HUES6 (cell line): Measurements from ENCODE around the gene NUB1.

ENCODE experiments used
- H3K27ac ChIP-seq: 2 replicates; pipeline ENCODE4 v1.7.0; 2013; ENCODE audit warnings: low read depth, mild to moderate bottlenecking, low read length, inconsistent platforms
- H3K27me3 ChIP-seq: 2 replicates; pipeline ENCODE4 v1.6.1; 2013; ENCODE audit warnings: low read length; ENCODE audit not compliant: control insufficient read depth, insufficient read depth
- H3K36me3 ChIP-seq: 2 replicates; pipeline ENCODE4 v1.6.1; 2013; ENCODE audit warnings: low read length; ENCODE audit not compliant: control insufficient read depth, insufficient read depth
- H3K4me1 ChIP-seq: 2 replicates; pipeline ENCODE4 v1.6.1; 2013; ENCODE audit warnings: low read length; ENCODE audit not compliant: control insufficient read depth, insufficient read depth
- H3K4me3 ChIP-seq: 2 replicates; pipeline ENCODE4 v1.5.1; 2013; ENCODE audit warnings: low read depth, low read length
- H3K9ac ChIP-seq: one replicate; pipeline ENCODE4 v1.6.1; 2013; ENCODE audit warnings: mild to moderate bottlenecking, low read length
- H3K9me3 ChIP-seq: 2 replicates; pipeline ENCODE4 v1.6.1; 2013; ENCODE audit warnings: low read depth, low read length; ENCODE audit not compliant: control insufficient read depth, insufficient read depth

The NUB1 gene

DNA sequence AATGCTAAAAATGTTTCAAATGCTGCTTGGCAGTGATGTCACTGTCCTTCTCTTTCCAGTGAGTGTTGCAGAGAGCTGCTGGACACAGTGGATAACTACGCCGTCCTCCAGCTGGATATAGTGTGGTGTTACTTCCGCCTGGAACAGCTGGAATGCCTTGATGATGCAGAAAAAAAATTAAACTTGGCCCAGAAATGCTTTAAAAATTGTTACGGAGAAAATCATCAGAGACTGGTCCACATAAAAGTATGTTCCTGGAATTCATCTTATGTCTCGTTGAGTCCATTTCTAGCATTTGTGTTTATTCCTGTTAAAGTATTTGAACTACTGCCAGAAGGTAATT, 25.2 kb downstream of the NUB1 start:
- Histone ChIP-seq H3K9me3 (no peaks in the 10 kb centered on the region), H3K4me3 (no peak overlapping the region), H3K36me3 (peaks cover 21% of the 10 kb centered on the region), H3K27me3 (no peaks in the 10 kb centered on the region), H3K27ac (no peak overlapping the region), H3K9ac (no peak overlapping the region), H3K4me1 (peaks cover 3% of the 10 kb centered on the region; the same call in 1 of the 2 replicates)

DNA sequence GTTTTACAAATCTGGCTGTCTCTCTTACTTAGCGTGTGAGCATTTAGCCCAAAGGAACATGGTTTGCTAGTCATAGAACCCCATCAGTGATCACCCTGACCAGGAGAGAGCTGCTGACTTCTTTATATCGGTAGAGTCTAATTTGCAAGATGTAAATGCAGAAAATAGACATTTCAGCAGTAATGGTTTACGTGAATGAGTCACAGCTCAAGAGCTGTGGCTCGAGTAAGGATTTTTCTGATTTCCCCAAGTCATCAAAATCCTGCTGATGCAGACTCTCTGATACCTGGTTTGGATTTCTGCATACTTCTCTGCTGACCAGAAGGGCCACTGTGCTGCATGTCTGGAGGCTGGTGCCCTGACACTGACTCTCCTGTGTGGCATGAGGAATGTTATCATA, 25.7 kb downstream of the NUB1 start:
- Histone ChIP-seq H3K4me1 (peaks cover 4% of the 10 kb centered on the region), H3K36me3 (peaks cover 17% of the 10 kb centered on the region), H3K9me3 (no peaks in the 10 kb centered on the region), H3K9ac (no peak overlapping the region), H3K27me3 (no peaks in the 10 kb centered on the region), H3K4me3 (no peak overlapping the region), H3K27ac (no peak overlapping the region)

DNA sequence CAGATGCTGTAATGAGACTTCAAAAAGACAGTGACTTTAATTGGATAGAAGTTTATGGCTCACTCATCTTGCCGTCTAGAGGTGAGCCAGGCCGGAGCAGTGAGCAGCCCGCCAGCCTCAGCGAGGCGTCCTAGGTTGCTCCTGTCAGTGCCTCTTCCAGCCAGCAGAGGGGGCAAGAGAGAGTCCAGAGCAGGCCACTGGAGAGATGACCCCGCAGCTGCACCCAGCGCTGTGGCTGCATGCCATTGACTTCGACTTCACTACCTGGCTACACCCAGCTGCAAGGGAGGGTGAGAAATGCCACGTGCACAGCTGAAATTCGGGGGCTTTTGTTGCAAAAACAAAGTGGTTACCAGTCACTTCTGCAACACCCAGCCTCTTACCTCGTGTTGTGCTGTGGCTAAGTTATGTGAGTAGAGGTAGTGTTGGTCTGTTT, 26.5 kb downstream of the NUB1 start:
- H3K9ac ChIP-seq: no peak overlapping the region
- peaks cover 13% of the 10 kb centered on the region for H3K4me1 ChIP-seq
- no peak overlapping the region for H3K27ac ChIP-seq
- no peaks in the 10 kb centered on the region for H3K9me3 ChIP-seq
- H3K27me3 ChIP-seq: no peaks in the 10 kb centered on the region
- H3K4me3 ChIP-seq: no peak overlapping the region
- peaks cover 8% of the 10 kb centered on the region for H3K36me3 ChIP-seq

DNA sequence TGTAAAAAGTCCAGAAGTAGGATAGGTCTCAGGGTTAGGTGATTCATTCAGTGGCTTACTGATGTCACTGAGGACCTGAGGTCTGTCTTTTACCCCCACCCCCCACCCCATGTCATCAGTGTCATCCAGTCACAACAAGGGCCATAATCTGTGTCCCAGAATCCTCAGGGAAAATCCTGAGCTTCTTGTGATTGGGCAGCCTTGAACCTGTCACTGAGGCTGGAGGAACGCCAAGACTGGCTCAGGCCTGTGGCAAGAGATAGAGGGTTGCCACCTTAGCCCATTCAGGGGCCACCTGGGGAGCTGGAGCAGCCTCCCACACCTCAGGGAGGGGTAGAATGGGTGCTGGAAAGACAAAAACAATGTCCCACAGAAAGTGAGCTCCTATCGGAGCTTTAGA, 29.7 kb downstream of the NUB1 start:
- Histone ChIP-seq H3K27ac (no peak overlapping the region), H3K9ac (no peak overlapping the region), H3K4me1 (peaks cover 18% of the 10 kb centered on the region), H3K36me3 (peaks cover 16% of the 10 kb centered on the region), H3K4me3 (no peak overlapping the region), H3K27me3 (no peaks in the 10 kb centered on the region), H3K9me3 (no peaks in the 10 kb centered on the region)

DNA sequence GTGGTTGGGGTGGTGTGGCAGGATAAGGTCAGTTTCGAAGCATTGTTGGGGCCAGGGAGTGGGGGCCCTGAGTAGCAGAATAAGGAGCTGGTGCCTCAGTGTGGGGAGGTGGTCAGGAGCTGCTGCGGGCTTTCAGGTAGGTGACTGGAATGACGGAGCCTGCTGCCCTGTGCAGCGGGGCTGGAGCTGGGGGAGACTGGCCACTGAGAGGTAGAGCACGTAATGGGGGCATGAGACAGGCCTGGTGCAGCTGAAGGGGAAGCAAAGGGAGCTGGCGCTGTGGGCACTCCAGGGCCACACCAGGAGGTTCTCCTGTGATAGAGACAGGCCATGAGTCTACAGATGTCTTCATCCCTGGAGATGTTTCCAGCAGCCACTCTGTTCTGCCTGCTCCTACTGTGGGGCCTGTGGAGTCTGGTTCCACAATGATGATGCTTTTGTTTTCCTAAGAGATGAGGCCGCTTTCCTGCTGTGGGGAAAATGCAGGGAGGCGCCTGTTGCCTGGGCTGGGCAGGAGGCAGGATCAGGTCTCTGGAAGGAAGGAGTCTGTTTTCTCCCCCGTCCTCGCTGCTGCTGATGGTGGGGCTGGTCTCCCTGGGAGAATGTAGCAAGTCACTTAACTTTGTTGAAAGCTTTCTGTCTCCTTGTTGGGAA, 31.1 kb downstream of the NUB1 start:
- no peak overlapping the region for H3K27ac ChIP-seq

DNA sequence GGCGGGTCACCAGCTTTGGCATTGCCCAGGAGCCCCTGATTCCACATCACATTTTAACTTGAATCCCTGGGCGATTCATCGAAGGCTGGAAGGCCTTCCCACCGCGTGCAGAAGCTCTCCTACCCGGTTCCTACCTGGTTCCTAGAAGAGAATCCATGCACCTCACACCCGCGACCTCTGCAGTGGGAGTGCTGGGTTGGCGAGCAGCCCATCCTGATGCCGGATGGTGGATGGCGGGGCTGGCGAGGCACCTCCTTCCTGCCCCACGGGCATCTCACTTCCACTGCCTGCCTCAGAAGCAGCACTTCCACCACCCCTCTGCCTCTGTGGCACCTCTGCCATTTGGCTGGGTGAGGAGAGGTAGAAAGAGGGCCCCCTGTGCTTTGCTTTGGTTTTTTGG, 32.0 kb downstream of the NUB1 start:
- H3K9ac ChIP-seq: no peak overlapping the region
- H3K27me3 ChIP-seq: no peaks in the 10 kb centered on the region
- H3K4me1 ChIP-seq: peaks cover 14% of the 10 kb centered on the region
- H3K27ac ChIP-seq: no peak overlapping the region
- no peak overlapping the region for H3K4me3 ChIP-seq
- H3K9me3 ChIP-seq: no peaks in the 10 kb centered on the region
- peaks cover 35% of the 10 kb centered on the region for H3K36me3 ChIP-seq

More for the DNA sequence above, 31.1 kb downstream of the NUB1 start:
- Histone ChIP-seq H3K4me1 (peaks cover 18% of the 10 kb centered on the region), H3K9ac (no peak overlapping the region), H3K9me3 (no peaks in the 10 kb centered on the region), H3K36me3 (peaks cover 28% of the 10 kb centered on the region), H3K4me3 (no peak overlapping the region), H3K27me3 (no peaks in the 10 kb centered on the region)

DNA sequence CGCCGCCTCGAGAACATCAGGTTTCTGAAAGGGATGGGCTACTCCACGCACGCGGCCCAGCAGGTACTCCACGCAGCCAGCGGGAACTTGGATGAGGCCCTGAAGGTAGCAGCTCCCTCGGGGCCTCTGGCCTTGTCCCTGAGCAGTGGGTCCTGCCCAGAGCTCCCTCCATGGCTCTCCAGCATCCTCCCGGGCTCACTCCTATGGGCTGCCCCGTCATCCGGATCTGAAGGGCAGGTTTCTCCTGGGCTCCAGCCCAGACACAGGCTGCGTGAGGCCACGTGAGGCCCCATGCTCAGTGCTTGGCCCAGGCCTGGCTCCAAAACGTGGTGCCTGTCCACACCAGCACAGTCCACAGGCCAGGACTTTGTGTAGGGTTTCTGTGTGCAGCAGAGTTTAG, 32.5 kb downstream of the NUB1 start:
- no peaks in the 10 kb centered on the region for H3K27me3 ChIP-seq
- H3K36me3 ChIP-seq: peaks cover 37% of the 10 kb centered on the region

DNA sequence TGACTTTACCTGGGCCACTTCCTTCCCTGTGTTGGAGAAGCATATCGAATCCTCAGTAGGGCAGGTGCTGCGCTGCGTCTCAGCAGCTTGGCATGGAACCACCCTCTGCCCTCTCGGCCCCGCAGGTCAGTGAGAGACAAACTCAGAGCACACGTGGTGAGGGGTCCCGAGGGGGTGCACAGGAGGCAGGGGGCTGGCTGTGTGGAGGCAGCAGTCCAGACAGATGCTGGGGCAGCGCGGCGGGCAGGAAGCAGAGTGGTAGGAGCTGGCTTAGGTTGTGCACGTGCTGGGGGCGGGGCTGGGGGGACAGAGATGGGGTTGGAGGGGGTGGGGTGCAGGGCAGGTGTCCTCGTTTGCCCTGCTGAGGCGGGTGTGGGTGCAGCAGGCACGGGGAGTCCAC, 33.1 kb downstream of the NUB1 start:
- Histone ChIP-seq H3K27me3 (no peaks in the 10 kb centered on the region), H3K4me1 (peaks cover 14% of the 10 kb centered on the region), H3K36me3 (peaks cover 35% of the 10 kb centered on the region), H3K9me3 (no peaks in the 10 kb centered on the region), H3K4me3 (no peak overlapping the region), H3K9ac (no peak overlapping the region), H3K27ac (no peak overlapping the region)

More for the DNA sequence above, 32.5 kb downstream of the NUB1 start:
- Histone ChIP-seq H3K4me3 (no peak overlapping the region), H3K27ac (no peak overlapping the region), H3K9ac (no peak overlapping the region), H3K4me1 (peaks cover 14% of the 10 kb centered on the region), H3K9me3 (no peaks in the 10 kb centered on the region)

DNA sequence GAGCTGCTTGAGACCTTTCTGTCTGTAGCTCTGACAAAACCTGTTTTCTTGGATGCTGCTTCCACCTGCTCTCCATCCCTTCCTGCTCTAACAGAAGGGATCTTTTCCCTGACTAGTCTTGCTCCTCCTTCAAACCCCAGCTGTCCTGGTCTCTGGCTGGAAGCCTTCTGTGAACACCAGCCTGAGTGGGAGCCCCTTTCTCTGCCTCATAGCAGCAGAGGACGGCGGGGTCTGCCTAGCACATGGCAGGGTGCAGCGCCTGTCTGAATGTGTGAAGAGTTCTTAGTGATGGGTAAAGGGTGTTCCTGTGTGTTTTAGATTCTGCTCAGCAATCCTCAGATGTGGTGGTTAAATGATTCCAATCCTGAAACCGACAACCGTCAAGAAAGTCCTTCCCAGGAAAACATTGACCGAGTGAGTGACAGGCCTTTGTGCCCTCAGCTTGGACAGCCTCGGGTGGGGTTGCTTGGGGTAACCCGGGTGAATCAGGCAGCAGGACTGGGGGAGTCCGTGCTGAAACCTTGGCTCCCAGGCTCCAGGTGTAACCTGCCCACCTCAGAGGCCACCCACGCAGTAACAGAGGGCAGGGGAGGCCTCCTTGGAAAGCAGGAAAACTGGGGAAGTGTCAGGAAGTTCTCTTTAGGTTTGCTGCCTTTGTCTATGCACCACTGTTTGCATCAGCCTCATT, 34.1 kb downstream of the NUB1 start:
- H3K9me3 ChIP-seq: no peaks in the 10 kb centered on the region
- no peak overlapping the region for H3K27ac ChIP-seq
- H3K36me3 ChIP-seq: peaks cover 34% of the 10 kb centered on the region
- no peak overlapping the region for H3K9ac ChIP-seq
- no peak overlapping the region for H3K4me3 ChIP-seq
- H3K27me3 ChIP-seq: 0 out of 2 replicates have a peak, but pooled peaks cover under 1% of the 10 kb centered on the region
- peaks cover 19% of the 10 kb centered on the region for H3K4me1 ChIP-seq

DNA sequence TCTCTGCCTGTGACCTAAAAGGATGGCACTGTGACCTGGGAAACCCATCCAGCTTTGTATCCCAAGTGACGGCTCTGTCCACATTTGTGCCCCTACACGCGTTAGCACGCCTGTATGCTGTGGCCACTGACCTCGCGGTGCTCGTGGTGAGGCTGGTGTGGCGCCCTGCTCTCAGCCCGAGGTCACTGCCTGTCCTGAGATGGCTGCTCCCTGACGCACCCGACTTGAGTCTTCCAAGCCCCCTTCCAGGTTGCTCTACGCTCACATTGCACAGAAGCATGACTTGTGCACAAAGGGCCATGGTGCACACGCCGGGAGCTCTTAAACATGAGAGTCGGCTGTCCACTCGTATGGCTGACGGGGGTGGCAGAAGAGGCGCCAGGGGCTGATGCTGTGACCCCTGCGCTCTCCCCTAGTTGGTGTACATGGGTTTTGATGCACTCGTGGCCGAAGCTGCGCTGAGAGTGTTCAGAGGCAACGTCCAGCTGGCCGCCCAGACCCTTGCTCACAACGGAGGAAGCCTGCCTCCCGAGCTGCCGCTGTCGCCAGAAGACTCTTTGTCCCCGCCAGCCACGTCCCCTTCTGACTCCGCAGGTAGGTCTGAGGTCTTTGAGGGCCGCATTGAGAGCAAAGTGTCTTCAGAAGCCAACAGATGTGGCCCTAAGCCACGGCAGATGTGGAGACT, 34.7 kb downstream of the NUB1 start:
- H3K4me1 ChIP-seq: peaks cover 24% of the 10 kb centered on the region
- H3K9ac ChIP-seq: no peak overlapping the region
- H3K4me3 ChIP-seq: no peak overlapping the region
- peaks cover 7% of the 10 kb centered on the region for H3K27me3 ChIP-seq
- peaks cover 34% of the 10 kb centered on the region for H3K36me3 ChIP-seq
- H3K27ac ChIP-seq: no peak overlapping the region
- no peaks in the 10 kb centered on the region for H3K9me3 ChIP-seq

DNA sequence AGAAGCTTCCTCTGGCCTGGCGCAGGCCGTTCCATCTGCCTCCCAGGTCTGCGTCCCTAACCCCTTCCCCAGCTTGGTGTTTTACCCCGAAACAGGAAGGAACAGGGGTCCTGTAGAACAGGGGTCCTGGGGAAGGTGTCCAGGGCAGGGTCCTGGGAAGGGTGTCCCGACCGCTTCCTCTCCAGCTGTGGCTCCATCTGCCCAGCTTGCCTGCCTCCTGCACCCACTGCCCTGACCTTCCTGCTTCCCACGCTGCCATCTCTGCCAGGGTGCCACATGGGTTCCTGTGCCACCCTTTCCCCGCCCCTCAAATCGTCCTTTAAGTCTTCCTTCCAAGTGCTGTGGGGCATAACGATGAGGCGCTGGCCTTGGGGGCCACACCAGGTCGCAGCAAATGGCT, 35.8 kb downstream of the NUB1 start:
- Histone ChIP-seq H3K36me3 (peaks cover 34% of the 10 kb centered on the region), H3K9ac (no peak overlapping the region), H3K27me3 (peaks cover 17% of the 10 kb centered on the region), H3K27ac (no peak overlapping the region), H3K4me1 (peaks cover 32% of the 10 kb centered on the region), H3K9me3 (no peaks in the 10 kb centered on the region), H3K4me3 (no peak overlapping the region)
